ENCODE data around the gene WNT16.

Gene WNT16

GRCh38 chr7:121355574-121355973 is 26.8 kb downstream of the WNT16 start:
- no peak for ATAC-seq
- TF ChIP-seq ZNF565 (CRISPR knock-in tag; conservative IDR thresholded peaks at IDR 0.05; ENCODE audit: low read depth), result no peak
- TF ChIP-seq TCF4 (CRISPR knock-in tag; IDR thresholded peaks at IDR 0.05; ENCODE audit: borderline replicate concordance), result no peak
- TF ChIP-seq OSR1 (CRISPR knock-in tag; IDR thresholded peaks at IDR 0.05), result no peak
- no peak for TF ChIP-seq ZFP30 (CRISPR knock-in tag; IDR thresholded peaks at IDR 0.05)
- no peak for TF ChIP-seq ZC3H10 (CRISPR knock-in tag; IDR thresholded peaks at IDR 0.05)
- no peak for TF ChIP-seq ZFP3 (CRISPR knock-in tag; IDR thresholded peaks at IDR 0.05)
- no peak for TF ChIP-seq CSRNP3 (CRISPR knock-in tag; IDR thresholded peaks at IDR 0.05)
- no peak for TF ChIP-seq ESRRG (CRISPR knock-in tag; IDR thresholded peaks at IDR 0.05)
- no peak for TF ChIP-seq POU6F1 (CRISPR knock-in tag; IDR thresholded peaks at IDR 0.05; ENCODE audit: borderline replicate concordance, low read depth)
- TF ChIP-seq TSHZ2 (CRISPR knock-in tag; IDR thresholded peaks at IDR 0.05), result no peak
- no peak for TF ChIP-seq ISL1 (CRISPR knock-in tag; IDR thresholded peaks at IDR 0.05)
- no peak for TF ChIP-seq PPARA (CRISPR knock-in tag; IDR thresholded peaks at IDR 0.05; ENCODE audit: borderline replicate concordance)
- no peak for TF ChIP-seq ZNF70 (CRISPR knock-in tag; IDR thresholded peaks at IDR 0.05)

- TF ChIP-seq TCF4 (CRISPR knock-in tag; IDR thresholded peaks at IDR 0.05; ENCODE audit: borderline replicate concordance) (no peak), PATZ1 (CRISPR knock-in tag; IDR thresholded peaks at IDR 0.05; ENCODE audit: borderline replicate concordance) (no peak), ISL1 (CRISPR knock-in tag; IDR thresholded peaks at IDR 0.05) (no peak), CSRNP3 (CRISPR knock-in tag; IDR thresholded peaks at IDR 0.05) (no peak), ZC3H10 (CRISPR knock-in tag; IDR thresholded peaks at IDR 0.05) (no peak), GLIS3 (CRISPR knock-in tag; IDR thresholded peaks at IDR 0.05) (no peak), TOX (CRISPR knock-in tag; IDR thresholded peaks at IDR 0.05; ENCODE audit: borderline replicate concordance) (no peak), OSR1 (CRISPR knock-in tag; IDR thresholded peaks at IDR 0.05) (no peak), ZNF565 (CRISPR knock-in tag; conservative IDR thresholded peaks at IDR 0.05; ENCODE audit: low read depth) (no peak), RARB (CRISPR knock-in tag; IDR thresholded peaks at IDR 0.05) (no peak), ZFP3 (CRISPR knock-in tag; IDR thresholded peaks at IDR 0.05) (no peak)
Observed at GRCh38 chr7:121360564-121360963, 31.8 kb downstream of the WNT16 start.

GRCh38 chr7:121366852-121367431 is 38.1 kb downstream of the WNT16 start:
- ATAC-seq, result peak; percentile 47
- TF ChIP-seq ZNF70 (CRISPR knock-in tag; IDR thresholded peaks at IDR 0.05) (no peak), PATZ1 (CRISPR knock-in tag; IDR thresholded peaks at IDR 0.05; ENCODE audit: borderline replicate concordance) (no peak), PPARA (CRISPR knock-in tag; IDR thresholded peaks at IDR 0.05; ENCODE audit: borderline replicate concordance) (no peak), TSHZ2 (CRISPR knock-in tag; IDR thresholded peaks at IDR 0.05) (no peak), ZFP3 (CRISPR knock-in tag; IDR thresholded peaks at IDR 0.05) (no peak), TCF4 (CRISPR knock-in tag; IDR thresholded peaks at IDR 0.05; ENCODE audit: borderline replicate concordance) (no peak), ZNF8 (CRISPR knock-in tag; IDR thresholded peaks at IDR 0.05) (no peak), POU6F1 (CRISPR knock-in tag; IDR thresholded peaks at IDR 0.05; ENCODE audit: borderline replicate concordance, low read depth) (no peak), SNAI2 (CRISPR knock-in tag; IDR thresholded peaks at IDR 0.05) (no peak), TOX (CRISPR knock-in tag; IDR thresholded peaks at IDR 0.05; ENCODE audit: borderline replicate concordance) (no peak), ESRRG (CRISPR knock-in tag; IDR thresholded peaks at IDR 0.05) (no peak)

More at GRCh38 chr7:121360564-121360963, 31.8 kb downstream of the WNT16 start:
- ATAC-seq, result no peak
